GM21723 (cell line): ENCODE measurements around the gene EFCAB7.

Source experiments
- ATAC-seq: cut with Tn5 transposase; IDR thresholded peaks from one replicate; pipeline ENCODE4 v1.9.1; 2021; ENCODE audit warnings: mild to moderate bottlenecking, moderate library complexity; ENCODE audit not compliant: unreplicated experiment

Gene EFCAB7

DNA sequence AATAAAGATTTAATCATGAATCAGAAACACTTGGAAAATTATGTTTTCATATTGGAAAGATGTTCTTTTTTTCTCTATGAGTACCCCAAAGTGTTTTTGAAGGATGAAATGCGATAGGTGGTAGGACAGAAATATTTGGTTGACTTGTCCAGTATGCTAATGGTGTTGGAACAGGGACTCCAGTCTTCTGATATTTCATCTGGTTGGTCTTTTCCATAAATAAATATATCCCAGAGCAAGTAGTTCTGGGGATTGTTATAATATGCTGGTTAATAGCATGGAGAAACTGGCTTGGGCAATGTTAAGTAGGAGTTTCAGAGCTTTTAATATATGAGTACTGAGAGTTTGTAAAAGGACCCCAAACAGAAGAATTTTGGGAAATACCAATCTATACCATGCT lies 78.6 kb downstream of the EFCAB7 start:
- no peak for ATAC-seq

DNA sequence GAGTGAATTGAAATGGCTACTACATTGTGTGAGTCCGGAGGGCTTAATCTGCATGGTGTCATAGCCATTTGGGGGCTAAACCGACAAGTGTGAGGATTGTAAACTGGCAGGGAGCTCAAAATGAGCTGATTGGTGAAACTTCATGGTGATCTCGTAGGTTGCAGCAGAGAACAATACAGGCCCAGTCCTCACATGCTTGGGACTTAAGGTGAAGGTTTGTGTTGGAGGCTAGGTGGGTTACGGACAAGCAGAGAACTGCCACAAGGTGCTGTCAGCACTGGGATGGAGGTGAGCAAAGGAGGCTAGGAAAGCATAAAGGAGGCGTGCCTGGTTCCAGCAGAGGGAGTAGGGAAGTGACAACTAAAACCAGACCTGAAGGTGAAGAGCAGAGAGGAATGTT lies 79.3 kb downstream of the EFCAB7 start:
- no peak for ATAC-seq

DNA sequence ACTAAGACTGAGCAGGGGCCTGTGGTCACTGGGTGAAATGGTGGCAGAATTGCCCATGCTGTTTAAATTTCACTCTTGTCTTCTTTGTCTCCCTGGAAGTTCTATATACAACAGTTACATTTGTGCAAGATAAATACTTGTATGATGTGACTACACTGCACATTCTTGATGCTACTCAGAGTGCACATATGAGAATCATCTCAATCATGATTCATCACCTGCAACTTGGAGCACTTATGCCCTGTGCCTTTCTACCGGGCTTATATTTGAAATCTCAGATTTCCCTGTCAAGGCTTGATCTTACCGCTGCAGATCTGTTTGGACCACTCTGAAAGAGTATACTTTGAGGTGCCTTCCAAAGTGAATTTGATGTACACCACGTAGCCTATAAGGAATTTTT lies 80.5 kb downstream of the EFCAB7 start:
- ATAC-seq = no peak

- no peak for ATAC-seq
Observed at GRCh38 chr1:63607322-63607721, 84.0 kb downstream of the EFCAB7 start.

DNA sequence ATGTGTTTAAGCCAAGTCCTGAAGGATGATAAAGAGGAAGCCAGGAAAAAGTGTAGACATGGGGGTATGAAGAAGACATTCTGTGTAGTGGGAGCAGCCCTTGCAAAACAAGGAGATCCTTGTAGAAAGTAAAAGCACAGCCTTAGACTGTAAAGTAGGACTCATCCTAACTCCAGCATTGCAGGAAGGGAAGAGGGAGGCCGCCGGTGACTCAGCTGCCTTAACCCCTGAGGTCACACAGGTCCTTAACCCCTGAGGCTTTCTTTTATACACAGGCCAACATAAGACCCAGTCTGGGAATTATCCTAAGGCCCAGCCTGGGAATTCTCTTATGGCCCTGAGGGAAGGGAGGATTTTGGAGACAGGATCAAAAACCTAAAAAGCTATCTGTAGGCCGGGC lies 87.9 kb downstream of the EFCAB7 start:
- ATAC-seq = no peak

GRCh38 chr1:63612564-63612963 lies 89.2 kb downstream of the EFCAB7 start:
- ATAC-seq = no peak

GRCh38 chr1:63612971-63613370 lies 89.6 kb downstream of the EFCAB7 start:
- ATAC-seq = no peak

GRCh38 chr1:63615768-63616420 lies 92.6 kb downstream of the EFCAB7 start:
- peak; percentile 71 for ATAC-seq

- ATAC-seq = no peak
Observed at GRCh38 chr1:63617450-63617849, 94.1 kb downstream of the EFCAB7 start.

DNA sequence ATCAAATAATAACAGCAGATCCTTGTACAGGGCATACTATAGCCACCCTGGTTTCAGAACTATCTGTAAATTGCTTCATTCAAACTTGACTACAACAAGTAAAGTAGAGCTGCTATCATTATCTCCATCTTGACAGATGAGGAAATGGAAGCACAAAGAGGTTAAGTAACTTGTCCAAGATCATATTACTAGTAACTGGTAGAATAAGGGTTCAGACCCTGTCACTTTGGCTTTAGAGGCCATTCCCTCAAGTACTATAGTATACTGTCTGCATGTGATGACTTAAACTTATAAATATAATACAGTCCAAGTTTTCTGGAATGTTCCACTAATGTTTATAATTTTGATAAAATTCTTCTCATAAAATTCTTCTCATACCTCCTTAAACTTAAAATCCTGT lies 94.7 kb downstream of the EFCAB7 start:
- no peak for ATAC-seq

DNA sequence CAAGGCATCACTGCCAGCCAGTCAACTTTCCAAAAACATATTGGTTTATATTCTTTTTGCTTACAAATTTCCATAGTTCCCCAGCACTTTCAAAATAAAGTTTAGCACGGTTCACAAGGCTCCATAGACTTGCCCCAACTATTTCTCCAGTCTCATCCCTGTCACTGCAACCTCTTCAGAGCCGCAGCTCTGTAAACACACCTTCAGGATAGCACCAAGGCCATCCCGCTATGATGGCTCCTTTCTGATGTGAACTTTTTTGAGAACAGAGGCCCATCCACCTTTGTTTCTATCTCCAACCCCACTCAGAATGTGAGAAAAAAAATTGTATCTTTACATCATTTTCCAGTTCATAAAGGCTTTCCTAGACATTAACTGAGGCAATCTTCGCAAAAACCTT lies 96.2 kb downstream of the EFCAB7 start:
- ATAC-seq = no peak

- no peak for ATAC-seq
Observed at GRCh38 chr1:63620671-63621070, 97.3 kb downstream of the EFCAB7 start.

DNA sequence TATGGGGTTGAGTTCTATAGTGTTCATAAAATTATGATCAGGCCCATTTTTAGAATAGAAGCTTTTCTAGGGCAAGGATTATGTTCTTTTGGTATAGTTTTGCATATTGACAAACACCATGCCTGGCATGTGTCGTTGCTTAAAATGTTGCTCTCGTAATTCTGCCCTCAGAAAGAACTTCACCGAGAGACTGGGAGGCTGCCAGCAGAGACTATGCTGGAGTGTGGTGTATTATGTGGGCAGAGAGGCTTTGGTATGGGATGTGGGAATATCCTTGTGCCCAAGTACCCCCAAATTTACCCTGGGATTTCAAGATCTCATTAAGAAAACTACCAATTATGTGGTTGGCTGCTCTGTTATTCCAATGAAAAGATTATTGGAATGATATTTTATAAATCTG lies 97.8 kb downstream of the EFCAB7 start:
- no peak for ATAC-seq

DNA sequence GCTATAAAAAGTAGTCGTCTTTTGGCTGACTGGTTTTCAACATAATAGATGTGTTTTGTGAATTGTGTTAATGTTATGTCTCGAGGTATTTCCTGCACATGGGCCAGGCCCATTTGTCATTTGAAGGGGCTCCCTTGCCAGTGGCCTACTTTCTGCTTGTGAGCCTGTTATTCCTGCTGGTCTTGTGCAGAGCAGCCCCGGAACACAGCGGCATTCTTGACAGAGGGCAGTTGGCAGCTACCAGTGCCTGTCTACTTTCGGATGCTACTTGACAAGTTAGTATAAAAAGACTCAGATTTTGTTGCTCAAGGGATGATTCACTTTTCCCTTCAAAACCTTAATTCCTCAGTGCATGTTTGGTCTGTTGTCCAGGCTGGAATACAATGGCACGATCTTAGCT lies 98.4 kb downstream of the EFCAB7 start:
- ATAC-seq = no peak
